HG03103 (cell line): ENCODE data around the gene RFX4.
"Not testable (repeated sequence)": the region's sequence is repeated elsewhere in the genome, so short reads cannot be mapped to it uniquely, and the experiment has no call there.

Experiments used
- ATAC-seq: cut with Tn5 transposase; IDR thresholded peaks from one replicate; pipeline ENCODE4 v1.9.1; 2021; ENCODE audit warnings: low read depth; ENCODE audit not compliant: unreplicated experiment

RFX4 gene

DNA sequence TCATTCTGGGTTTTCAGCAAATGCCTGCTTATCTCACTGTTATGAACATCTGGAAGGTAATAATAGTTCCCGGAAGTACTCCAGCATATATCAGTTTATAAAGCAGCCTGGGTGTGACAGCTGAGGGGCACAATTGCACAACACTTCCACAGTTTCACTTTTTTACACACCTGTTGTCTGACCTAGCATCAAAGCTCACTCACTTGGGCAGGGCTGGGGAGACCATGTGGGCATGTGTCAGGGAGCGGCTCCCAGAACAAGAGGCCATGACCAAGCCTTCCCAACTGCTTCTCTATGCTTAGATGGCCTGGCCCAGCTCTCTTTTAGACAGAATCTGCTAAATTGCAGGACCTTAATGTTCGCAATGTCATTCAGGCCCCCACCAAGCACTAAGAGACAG is 140.6 kb downstream of the RFX4 start:
- ATAC-seq = no peak

DNA sequence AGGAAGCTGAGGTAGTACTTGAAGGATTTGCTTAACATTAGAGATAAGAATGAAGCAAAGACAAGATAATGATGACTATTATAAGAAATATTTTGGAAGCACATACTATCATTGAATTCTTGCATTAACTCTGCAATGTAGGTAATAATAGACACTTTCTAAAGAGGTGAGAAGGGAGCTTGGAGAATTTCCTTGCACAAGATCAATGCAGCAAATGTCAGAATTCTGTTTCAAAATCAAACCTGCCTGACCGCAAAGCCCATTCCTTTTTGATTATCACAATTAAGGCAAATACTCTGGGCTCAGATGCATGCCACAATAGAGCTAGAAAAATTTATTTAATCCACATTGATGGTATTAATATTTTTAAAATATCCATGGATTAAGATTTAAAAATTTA is 141.3 kb downstream of the RFX4 start:
- ATAC-seq = no peak

DNA sequence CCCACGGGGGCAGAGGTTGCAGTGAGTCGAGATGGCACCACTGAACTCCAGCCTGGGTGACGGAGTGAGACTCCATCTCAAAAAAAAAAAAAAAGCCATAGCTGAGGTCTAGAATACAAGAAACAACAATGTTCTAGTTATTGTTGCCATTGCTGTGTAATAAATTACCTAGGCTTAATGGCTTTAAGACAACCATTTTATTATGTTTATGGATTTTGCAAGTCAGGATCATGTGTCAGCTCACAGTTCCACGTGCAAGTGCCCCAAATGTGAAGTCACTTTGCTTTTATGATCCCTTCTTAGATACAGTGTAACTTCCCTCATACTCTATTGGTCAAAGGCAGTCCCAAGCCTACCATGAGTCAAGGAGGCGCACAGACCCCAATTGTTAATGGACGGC is 142.1 kb downstream of the RFX4 start:
- no peak for ATAC-seq

DNA sequence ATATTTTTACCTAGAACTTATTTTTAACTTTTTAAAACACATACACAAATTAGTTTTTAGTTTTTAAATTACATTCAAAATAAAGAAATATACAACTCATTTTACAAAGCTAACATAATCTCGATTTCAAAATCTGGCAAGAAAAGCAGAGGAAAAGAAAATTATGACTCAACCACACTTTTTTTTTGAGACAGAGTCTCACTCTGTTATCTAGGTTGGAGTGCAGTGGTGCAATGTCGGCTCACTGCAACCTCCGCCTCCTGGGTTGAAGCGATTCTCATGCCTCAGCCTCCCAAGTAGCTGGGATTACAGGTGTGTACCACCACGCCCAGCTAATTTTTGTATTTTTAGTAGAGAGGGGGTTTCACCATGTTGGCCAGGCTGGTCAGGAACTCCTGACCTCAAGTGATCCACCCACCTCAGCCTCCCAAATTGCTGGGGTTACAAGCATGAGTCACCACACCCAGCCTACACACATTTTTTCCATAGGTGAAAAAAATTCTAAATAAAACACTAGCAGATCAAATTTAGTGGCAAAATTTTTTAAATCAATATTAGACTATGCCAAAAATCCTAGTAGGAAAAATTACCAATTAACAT is 143.9 kb downstream of the RFX4 start:
- ATAC-seq = not testable (repeated sequence)

- ATAC-seq = no peak
These were observed 146.8 kb downstream of the RFX4 start for GRCh38 chr12:106729611-106730010.

DNA sequence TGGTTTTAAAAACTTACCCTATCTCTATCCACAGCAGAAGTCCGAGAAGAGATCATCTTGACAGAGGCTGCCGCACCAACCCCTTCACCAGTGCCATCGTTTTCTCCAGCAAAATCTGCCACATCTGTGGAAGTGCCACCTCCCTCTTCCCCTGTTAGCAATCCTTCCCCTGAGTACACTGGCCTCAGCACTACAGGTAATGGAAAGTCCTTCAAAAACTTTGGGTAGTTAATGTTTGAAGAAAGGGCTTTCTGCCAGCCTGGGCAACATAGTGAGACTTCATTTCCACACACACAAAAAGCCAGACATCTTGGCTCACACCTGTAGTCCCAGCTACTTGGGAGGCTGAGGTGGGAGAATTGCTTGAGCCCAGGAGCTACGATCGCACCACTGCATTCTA is 150.1 kb downstream of the RFX4 start:
- ATAC-seq = no peak

- ATAC-seq = no peak
These were observed 150.9 kb downstream of the RFX4 start for GRCh38 chr12:106733660-106734059.

GRCh38 chr12:106736051-106736957 is 153.5 kb downstream of the RFX4 start:
- no peak for ATAC-seq

DNA sequence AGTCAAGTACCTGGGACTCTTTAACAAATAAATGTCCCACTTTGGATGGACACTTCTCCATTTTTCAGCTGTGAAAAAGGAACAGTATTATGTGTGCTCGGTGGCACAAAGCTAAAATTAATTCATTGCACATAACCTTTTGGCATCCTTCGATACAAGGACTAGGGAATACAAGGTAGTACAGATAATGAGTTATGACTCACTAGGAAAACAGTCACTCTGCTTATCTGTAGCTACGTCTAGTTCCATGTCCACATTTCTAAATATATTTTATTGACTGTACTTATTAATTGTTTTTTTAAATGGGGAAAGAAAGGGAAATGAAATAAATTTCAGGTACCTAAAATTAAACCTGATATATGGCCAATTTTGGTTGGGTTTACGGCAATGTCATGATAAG is 156.5 kb downstream of the RFX4 start:
- no peak for ATAC-seq

GRCh38 chr12:106739815-106740530 is 157.2 kb downstream of the RFX4 start:
- ATAC-seq = no peak

DNA sequence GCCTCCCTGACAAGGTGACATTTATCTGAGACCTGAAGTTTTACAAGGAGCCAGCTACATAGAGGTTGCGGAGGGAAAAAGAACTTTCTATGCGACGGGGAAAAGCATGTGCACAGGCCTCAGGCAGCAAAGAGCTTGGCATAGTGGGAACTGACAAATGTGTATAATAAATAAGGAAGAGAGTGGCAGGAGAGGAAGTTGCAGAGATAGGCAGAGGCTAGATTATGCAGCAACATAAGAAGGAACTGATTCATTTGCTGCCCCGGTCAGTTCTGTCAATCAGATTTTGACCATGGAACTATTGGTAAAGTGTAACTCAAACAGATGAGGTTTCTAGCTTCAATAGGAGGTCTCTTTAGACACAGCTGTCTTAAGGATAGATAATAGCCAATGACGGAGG is 158.0 kb downstream of the RFX4 start:
- ATAC-seq = no peak

DNA sequence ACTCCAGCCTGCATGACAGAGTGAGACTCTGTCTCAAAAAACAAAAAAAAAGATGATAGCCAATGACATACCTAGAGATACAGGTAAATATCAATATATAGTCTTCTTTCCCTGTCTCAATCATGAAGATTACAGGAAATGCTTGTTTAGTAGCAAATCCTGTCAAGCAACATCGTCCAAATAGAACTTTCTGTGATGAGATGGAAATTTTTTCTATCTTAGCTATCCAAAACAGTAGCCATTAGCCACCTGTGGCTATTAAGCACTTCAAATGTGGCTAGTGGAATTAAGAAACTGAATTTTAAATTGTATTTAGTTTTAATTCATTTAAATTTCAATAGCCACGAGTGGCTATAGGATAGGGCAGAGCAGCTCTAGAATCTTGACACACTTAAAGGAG is 158.4 kb downstream of the RFX4 start:
- no peak for ATAC-seq

DNA sequence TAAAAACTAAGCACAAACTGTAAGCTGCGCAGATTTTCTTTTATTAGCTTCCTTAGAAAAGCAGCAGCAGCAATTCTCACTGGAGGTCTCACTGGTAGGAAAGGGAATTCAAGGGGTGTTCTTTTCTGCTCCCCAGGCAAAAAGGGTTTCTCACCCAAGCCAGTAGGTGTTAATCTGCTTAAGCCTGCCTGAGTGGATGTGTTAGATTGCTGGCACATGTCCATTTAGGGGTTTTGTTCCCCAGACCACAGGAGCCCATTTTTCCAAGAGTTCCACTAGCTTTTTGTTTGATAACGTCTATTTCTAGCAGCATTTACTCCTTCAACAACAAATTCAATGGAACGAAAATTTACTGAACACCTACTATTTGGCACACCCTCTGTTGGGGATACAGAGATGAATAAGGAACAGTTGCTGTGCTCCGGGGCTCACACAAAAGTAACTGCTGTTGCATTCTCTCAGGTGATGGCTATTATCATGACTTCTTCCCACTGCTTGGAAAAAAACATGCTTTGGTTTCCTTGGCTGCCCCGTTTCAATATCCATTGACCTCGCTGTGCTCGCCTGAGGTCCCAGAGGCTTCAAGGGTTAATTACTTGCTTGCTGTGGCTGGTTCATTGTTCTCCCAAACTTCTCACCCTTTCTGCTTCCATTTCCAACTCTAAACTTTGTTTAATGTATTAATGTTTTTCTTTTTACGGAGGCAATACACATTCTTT is 160.6 kb downstream of the RFX4 start:
- no peak for ATAC-seq

DNA sequence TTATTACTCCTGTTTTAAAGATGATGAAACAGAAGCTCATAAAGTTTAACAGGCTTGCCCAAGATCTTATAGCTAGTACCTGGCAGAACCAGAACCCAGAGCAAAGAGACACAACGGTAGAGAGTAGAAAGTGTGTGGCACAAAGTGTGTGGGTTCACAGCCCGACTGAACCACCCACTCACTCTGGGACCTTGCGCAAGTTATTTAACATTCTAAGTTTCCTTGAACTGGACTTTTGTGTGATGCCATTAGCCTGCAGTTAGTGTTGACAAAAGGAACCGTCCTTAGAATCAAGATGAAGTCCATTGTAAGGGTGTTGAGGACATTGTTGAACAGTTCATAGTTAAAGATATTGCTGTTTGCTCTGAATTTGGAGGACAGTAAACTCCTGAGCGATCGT is 161.8 kb downstream of the RFX4 start:
- no peak for ATAC-seq

DNA sequence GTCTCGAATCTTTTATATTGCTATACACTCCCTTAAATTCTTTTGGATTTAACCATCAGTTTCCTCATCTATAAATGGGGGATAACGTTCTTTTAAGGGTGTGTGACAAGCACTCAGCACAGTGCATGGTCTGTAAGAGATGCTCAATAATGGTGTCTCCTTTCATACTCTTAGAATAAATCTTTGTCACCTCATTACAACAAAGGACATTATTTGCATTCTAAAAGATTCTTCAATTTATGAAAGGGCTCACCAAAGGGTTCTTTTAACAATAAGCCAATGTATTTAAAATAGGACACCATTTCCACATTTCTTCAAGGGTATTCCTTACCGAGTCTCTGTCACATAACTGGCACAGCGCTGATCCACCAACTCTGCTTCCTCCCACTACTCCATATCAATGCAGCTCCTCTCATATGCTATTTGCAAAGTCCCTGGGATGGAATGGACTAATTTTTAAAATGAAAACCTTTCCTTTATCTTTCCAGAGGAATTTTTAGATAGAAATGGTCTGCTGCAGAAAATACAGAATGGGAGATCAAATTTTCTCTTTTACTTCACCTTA is 162.5 kb downstream of the RFX4 start:
- no peak for ATAC-seq

- no peak for ATAC-seq
These were observed 165.2 kb downstream of the RFX4 start for GRCh38 chr12:106747973-106748436.

GRCh38 chr12:106750524-106750923 is 167.7 kb downstream of the RFX4 start:
- no peak for ATAC-seq

- peak; percentile 99 for ATAC-seq
These were observed 170.7 kb downstream of the RFX4 start for GRCh38 chr12:106753526-106753925.

GRCh38 chr12:106754331-106754730 is 171.5 kb downstream of the RFX4 start:
- no peak for ATAC-seq

- no peak for ATAC-seq
These were observed 175.0 kb downstream of the RFX4 start for GRCh38 chr12:106757623-106758348.
